Loucy (cell line): ENCODE data around the gene CACNA1D.

Experiments used
- H2AFZ ChIP-seq: fragments of 200-600 bp; sonication (generic); 2 replicates; pipeline ENCODE4 v1.6.0; 2016; ENCODE audit warnings: antibody characterized with exemption, mild to moderate bottlenecking, low read length, moderate library complexity
- H3F3A ChIP-seq: fragments of 200-600 bp; 2 replicates; pipeline ENCODE4 v1.6.0; 2016; ENCODE audit warnings: antibody characterized with exemption, low read depth, mild to moderate bottlenecking
- H3K27me3 ChIP-seq: fragments of 200-600 bp; sonication (generic); 2 replicates; pipeline ENCODE4 v1.6.1; 2014; ENCODE audit warnings: low read length, mild to moderate bottlenecking; ENCODE audit not compliant: insufficient read depth, poor library complexity, severe bottlenecking
- H3K36me3 ChIP-seq: fragments of 200-600 bp; sonication (generic); 2 replicates; pipeline ENCODE4 v1.6.1; 2016; ENCODE audit warnings: low read length; ENCODE audit not compliant: insufficient read depth
- H3K4me1 ChIP-seq: fragments of 200-600 bp; sonication (generic); 2 replicates; pipeline ENCODE4 v1.5.1; 2014; ENCODE audit warnings: low read length, mild to moderate bottlenecking; ENCODE audit not compliant: insufficient read depth, poor library complexity, severe bottlenecking
- H3K4me2 ChIP-seq: fragments of 200-600 bp; sonication (generic); 2 replicates; pipeline ENCODE4 v1.6.0; 2014; ENCODE audit warnings: antibody characterized with exemption, low read length, low read depth, mild to moderate bottlenecking; ENCODE audit not compliant: poor library complexity, severe bottlenecking
- H3K4me3 ChIP-seq: fragments of 200-600 bp; sonication (generic); 2 replicates; pipeline ENCODE4 v1.5.1; 2014; ENCODE audit warnings: low read length, mild to moderate bottlenecking, mixed read lengths; ENCODE audit not compliant: poor library complexity, severe bottlenecking
- H3K79me2 ChIP-seq: fragments of 200-600 bp; sonication (generic); 2 replicates; pipeline ENCODE4 v1.6.1; 2014; ENCODE audit warnings: low read length; ENCODE audit not compliant: insufficient read depth
- H3K9ac ChIP-seq: fragments of 200-600 bp; sonication (generic); 2 replicates; pipeline ENCODE4 v1.6.0; 2014; ENCODE audit warnings: mild to moderate bottlenecking, low read depth, low read length, moderate library complexity; ENCODE audit not compliant: poor library complexity, severe bottlenecking
- H3K9me2 ChIP-seq: fragments of 200-600 bp; sonication (generic); replicated peaks from 2 replicates; pipeline ENCODE4 v1.6.1; 2016; ENCODE audit warnings: low read depth, low read length, mixed read lengths
- H3K9me3 ChIP-seq: fragments of 200-600 bp; sonication (generic); 2 replicates; pipeline ENCODE4 v1.6.1; 2014; ENCODE audit warnings: mild to moderate bottlenecking, antibody characterized with exemption, low read length, low read depth; ENCODE audit not compliant: insufficient read depth
- H4K20me1 ChIP-seq: fragments of 200-600 bp; sonication (generic); 2 replicates; pipeline ENCODE4 v1.6.0; 2014; ENCODE audit warnings: antibody characterized with exemption, low read length, mild to moderate bottlenecking; ENCODE audit not compliant: insufficient read depth, poor library complexity, severe bottlenecking
- CTCF ChIP-seq: fragments of 200-600 bp; sonication (generic); conservative IDR thresholded peaks from 2 replicates; pipeline ENCODE4 v1.5.1; 2014; ENCODE audit warnings: mild to moderate bottlenecking, antibody characterized with exemption, low read length
- EZH2phosphoT487 ChIP-seq: fragments of 200-600 bp; IDR thresholded peaks from 2 replicates; pipeline ENCODE4 v1.6.1; 2018; ENCODE audit warnings: antibody characterized with exemption, mild to moderate bottlenecking, moderate library complexity, borderline replicate concordance

The CACNA1D gene

GRCh38 chr3:53496984-53497383, 2.6 kb downstream of the CACNA1D start:
- no peak overlapping the region for H3K9ac ChIP-seq
- TF ChIP-seq CTCF (no peak), EZH2phosphoT487 (no peak)
- no peaks in the 10 kb centered on the region for H3K9me2 ChIP-seq
- no peak overlapping the region for H3K4me3 ChIP-seq
- no peak overlapping the region for H2AFZ ChIP-seq
- no peaks in the 10 kb centered on the region for H3K79me2 ChIP-seq
- no peak overlapping the region for H3K4me2 ChIP-seq
- no peaks in the 10 kb centered on the region for H4K20me1 ChIP-seq
- no peaks in the 10 kb centered on the region for H3K9me3 ChIP-seq
- no peaks in the 10 kb centered on the region for H3K4me1 ChIP-seq
- peaks cover 4% of the 10 kb centered on the region for H3K27me3 ChIP-seq
- no peaks in the 10 kb centered on the region for H3K36me3 ChIP-seq
- no peaks in the 10 kb centered on the region for H3F3A ChIP-seq

GRCh38 chr3:53498806-53499641, 4.6 kb downstream of the CACNA1D start:
- H3F3A ChIP-seq, result no peaks in the 10 kb centered on the region
- no peak overlapping the region for H3K4me2 ChIP-seq
- H3K27me3 ChIP-seq, result no peaks in the 10 kb centered on the region
- no peak overlapping the region for H3K4me3 ChIP-seq
- H3K36me3 ChIP-seq, result no peaks in the 10 kb centered on the region
- no peaks in the 10 kb centered on the region for H3K9me2 ChIP-seq
- no peak for TF ChIP-seq CTCF
- no peak for TF ChIP-seq EZH2phosphoT487
- no peak overlapping the region for H3K9ac ChIP-seq
- H4K20me1 ChIP-seq, result no peaks in the 10 kb centered on the region
- H3K9me3 ChIP-seq, result no peaks in the 10 kb centered on the region
- no peak overlapping the region for H2AFZ ChIP-seq
- no peaks in the 10 kb centered on the region for H3K79me2 ChIP-seq
- H3K4me1 ChIP-seq, result no peaks in the 10 kb centered on the region

- Histone ChIP-seq H3K4me1 (no peaks in the 10 kb centered on the region), H3K79me2 (no peaks in the 10 kb centered on the region), H2AFZ (no peak overlapping the region), H3K36me3 (no peaks in the 10 kb centered on the region), H3F3A (no peaks in the 10 kb centered on the region), H3K27me3 (no peaks in the 10 kb centered on the region), H4K20me1 (no peaks in the 10 kb centered on the region), H3K4me2 (no peak overlapping the region), H3K4me3 (no peak overlapping the region), H3K9me3 (no peaks in the 10 kb centered on the region), H3K9ac (no peak overlapping the region), H3K9me2 (no peaks in the 10 kb centered on the region)
- TF ChIP-seq CTCF, result no peak
- TF ChIP-seq EZH2phosphoT487, result no peak
Observed at GRCh38 chr3:53500165-53500777, 5.9 kb downstream of the CACNA1D start.
